Esophagus muscularis mucosa (tissue), 3 donors: ENCODE measurements around the gene HLA-DQB2.

ENCODE experiments used
- POLR2A ChIP-seq: fragments of 450-650 bp; IDR thresholded peaks from one replicate; pipeline ENCODE4 v1.6.1; 2017; ENCODE audit warnings: antibody characterized with exemption, moderate library complexity, mild to moderate bottlenecking, low read depth
- TF ChIP-seq, protein P1 (sequence below), 3 experiments: fragments of 200-600 bp in 2 of 3; fragments of 450-650 bp in 1 of 3; sonication (generic) in 2 of 3; IDR thresholded peaks; one replicate each; pipeline ENCODE4 v1.5.1; 2017 to 2019; ENCODE audit warnings: antibody characterized with exemption in 3 of 3, mild to moderate bottlenecking in 2 of 3, moderate library complexity in 1 of 3

DNA sequence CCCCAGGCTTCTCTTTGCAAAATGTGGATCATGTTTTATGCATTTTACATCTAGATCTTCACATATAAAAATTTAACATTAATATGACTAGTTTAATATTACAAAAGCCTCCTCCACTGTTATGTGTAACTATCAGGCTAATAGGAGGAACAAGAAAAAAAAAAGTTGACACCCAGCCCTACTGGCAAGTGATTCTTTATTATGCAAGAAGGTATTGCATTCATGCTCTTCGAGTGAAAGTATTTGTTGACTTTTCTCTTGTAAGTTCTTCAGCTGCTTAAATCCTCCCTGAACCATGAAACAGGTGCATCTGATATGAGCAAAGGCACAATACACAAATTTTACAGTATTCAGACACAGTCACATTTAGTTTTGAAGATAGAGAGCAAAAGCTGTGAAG lies 716 bp upstream of the HLA-DQB2 start:
- TF ChIP-seq, protein P1, sequence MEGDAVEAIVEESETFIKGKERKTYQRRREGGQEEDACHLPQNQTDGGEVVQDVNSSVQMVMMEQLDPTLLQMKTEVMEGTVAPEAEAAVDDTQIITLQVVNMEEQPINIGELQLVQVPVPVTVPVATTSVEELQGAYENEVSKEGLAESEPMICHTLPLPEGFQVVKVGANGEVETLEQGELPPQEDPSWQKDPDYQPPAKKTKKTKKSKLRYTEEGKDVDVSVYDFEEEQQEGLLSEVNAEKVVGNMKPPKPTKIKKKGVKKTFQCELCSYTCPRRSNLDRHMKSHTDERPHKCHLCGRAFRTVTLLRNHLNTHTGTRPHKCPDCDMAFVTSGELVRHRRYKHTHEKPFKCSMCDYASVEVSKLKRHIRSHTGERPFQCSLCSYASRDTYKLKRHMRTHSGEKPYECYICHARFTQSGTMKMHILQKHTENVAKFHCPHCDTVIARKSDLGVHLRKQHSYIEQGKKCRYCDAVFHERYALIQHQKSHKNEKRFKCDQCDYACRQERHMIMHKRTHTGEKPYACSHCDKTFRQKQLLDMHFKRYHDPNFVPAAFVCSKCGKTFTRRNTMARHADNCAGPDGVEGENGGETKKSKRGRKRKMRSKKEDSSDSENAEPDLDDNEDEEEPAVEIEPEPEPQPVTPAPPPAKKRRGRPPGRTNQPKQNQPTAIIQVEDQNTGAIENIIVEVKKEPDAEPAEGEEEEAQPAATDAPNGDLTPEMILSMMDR (IDR thresholded peaks at IDR 0.05): no peak
- no peak for TF ChIP-seq POLR2A
